GM21367 (cell line): ENCODE measurements around the gene ZFYVE21.
A peak's percentile ranks its signal among the peaks of the same experiment; 100 is the strongest.

ENCODE experiments used
- ATAC-seq: cut with Tn5 transposase; IDR thresholded peaks from one replicate; pipeline ENCODE4 v1.9.1; 2021; ENCODE audit not compliant: unreplicated experiment

ZFYVE21 gene

GRCh38 chr14:103691655-103692054 is 24.0 kb upstream of the ZFYVE21 start:
- ATAC-seq = peak; percentile 33

- ATAC-seq = no peak
These were observed 23.5 kb upstream of the ZFYVE21 start for GRCh38 chr14:103692159-103692558.

DNA sequence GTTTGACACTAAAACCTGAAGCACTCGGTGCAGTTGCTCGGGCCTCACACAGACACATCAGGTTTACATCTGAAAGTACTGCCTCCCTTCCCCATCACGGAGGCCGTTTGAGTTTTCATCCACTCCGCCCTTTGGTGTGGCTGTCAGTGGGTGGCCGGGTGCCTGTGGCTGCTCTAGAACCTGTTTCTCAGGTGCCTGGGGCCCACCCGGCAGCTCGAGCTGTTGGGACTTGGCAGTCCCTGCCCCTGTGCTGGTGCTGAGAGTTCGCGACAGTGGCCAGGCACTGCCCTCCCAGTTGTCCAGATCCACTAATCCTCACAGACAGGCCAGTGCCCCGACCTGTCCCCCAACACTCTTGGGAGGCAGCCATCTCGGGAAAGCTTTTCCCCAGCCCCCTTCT is 22.7 kb upstream of the ZFYVE21 start:
- no peak for ATAC-seq

DNA sequence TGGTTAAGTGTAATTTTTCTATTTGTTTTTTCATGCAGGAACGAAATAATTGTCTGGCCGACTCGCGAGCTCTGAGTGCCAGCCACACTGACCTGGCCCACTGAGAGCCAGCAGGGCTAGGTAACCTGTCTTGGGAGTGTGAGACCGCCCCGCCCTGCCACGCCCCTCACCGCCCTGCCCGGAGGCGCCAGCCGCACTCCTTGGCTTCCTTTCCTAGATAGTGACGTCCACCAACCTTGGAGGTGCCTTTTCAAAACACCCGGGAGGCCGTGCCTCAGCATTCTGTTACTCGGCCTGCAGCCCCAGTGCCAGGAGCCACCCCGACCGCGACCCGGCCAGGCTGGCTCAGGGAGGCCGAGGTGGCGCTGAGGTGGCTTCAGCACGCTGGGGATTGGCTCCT is 22.1 kb upstream of the ZFYVE21 start:
- no peak for ATAC-seq

GRCh38 chr14:103694572-103695026 is 21.0 kb upstream of the ZFYVE21 start:
- no peak for ATAC-seq

DNA sequence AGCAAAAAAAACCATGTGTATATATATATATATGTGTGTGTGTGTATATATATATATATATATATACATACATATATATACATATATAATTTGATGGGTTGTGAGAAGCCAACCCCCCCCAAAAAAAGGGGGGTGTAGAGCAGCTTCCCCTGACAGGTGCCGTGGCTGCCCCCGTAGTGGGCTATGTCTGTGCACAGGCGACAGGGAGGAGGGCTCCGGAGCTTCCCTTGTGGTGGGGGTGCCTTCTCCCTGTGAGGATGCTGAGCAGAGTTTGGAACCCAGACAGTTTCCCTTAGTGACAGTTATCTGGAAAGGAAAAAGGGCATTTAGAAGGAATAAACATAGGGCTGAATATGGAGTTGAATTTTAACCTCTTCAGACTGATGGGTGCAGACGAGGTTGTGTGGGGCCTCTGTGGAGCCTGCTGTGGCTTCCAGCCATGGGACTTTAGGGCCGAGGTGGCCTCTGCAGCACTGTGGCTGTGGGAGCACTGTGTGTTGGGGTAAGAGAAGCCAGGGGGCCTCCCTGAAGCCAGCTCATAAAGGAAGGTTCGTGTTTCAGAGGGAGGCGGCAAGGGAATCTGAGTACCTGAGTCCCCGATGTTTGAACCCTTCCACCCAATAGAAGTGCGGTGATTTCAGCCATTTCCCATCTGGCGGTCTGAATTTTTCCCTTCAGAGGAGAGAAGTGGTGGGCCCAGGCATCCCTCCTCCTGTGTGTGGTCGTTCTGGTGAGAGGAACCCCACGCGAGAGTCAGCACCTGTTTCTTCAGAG is 20.1 kb upstream of the ZFYVE21 start:
- no peak for ATAC-seq

DNA sequence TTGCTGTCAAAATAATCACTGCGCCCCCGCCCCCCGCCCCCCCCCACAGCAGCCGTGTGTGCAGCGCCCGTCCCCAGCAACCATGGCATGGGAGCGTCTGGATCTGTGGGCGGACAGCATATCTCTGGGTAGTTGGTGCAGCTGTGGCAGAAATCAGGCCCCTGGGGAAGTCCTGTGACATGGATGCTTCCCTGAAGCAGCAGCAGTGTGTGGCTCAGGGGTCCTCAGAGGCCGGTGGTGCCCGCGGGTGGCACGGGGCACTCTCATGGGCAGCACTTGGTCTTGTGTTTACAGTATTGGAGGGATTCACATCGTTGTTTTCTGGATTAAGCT is 19.6 kb upstream of the ZFYVE21 start:
- no peak for ATAC-seq

DNA sequence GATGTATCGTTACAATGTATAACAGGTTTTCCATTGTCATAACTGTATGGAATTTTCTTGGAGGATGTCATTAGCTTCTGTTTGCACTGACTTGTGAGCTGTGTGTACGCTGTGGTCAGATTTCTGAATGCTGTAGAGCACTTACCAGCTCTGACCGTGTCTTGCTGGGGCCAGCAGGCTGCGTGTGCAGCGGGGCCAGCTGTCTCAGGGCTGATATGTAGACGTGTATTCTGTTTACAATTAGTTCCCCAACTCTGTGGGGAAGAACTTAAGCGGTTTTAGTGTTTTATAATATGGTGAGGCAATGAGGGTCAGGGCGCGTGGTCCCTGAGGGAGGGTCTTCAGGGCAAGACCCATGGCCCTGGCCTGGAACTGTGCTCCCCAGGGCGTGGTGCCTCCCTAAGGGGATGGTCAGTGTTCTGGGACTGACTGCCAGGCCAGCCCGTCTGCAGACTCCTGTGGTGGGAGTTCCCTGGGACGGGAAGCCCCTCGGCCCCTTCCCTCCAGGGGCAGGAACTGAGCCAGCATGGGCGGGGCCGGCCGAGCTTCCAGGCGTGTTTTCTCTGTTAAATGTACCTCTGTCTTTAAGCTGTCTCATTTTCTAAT is 19.0 kb upstream of the ZFYVE21 start:
- ATAC-seq = no peak

DNA sequence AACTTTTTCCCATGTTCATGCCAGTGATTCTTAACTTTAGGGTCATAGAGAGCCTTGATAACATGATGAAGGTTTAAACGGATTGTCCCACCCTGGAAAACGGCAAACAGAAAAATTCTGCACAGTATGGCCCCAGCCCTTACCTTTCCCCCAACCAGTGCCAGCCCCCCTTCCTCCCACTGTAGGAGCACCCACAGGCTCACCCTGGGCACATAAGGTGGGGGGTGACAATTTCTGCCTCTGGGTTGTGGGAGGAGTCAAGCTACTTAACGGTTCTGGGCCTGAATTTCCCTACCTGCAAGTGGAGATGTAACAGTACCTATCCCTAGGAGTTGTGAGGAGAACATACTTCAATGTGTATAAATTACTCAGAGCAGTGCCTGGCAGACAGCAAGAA is 18.4 kb upstream of the ZFYVE21 start:
- ATAC-seq = no peak

GRCh38 chr14:103697603-103698379 is 17.8 kb upstream of the ZFYVE21 start:
- no peak for ATAC-seq

DNA sequence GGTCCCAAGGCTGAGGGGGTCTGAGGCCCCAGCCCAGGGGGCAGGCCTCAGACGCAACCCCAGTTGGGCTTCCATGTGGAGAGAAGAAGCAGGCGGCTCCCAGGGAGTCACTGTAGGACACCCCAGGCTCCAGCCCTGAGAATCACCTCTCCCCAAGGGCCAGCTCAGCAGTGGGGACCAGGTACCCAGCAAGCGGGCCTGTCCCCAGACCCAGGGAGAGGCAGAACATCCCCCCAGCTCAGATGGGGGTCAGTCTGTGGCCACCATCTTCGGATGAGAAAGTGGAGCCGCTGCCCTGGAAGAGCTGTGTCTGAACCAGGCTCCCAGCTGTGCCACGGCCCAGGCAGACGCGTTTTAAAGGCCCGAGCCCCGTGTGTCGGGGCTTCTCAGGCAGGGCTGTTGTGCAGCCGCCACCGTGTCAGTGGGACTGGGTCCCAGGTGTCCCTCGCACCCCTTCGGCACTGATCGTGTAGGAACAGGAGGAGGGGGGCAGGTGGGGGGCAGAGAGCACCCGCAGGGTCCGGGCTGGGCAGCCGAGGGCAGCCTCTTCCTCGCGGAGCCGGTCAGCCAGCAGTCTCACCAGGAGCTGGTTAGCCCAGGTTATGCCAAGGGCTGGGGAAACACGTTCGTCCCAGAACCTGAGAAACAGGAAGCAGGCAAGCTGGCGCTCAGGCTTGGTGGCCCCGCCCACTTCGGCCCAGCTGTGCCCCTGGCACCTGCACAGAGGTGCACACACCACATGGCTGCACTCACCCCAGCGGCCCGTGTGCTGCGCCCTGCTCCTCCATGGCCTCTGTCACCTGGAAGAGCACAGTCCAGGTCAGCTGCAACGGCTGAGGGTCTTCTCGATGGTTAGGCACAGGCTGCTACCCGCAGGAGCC is 17.0 kb upstream of the ZFYVE21 start:
- ATAC-seq = no peak

DNA sequence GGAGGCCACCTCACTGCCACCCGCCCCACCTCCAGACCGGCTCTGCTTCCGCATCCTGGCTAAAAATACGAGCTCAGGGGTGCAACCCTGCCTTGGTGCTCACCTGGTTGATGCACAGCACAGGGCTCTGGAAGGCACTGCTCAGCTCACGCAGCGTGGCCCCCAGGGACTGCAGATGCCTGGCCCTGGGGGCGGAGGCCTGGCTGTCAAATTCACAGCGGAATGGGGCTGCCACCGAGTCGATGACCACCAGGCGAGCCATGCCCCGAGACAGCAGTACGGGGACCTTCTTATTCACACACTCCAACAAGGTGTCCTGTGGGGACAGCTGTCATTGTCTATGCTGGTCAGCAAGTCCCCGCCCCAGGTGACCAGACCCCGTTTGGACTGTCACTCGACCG is 16.3 kb upstream of the ZFYVE21 start:
- no peak for ATAC-seq

DNA sequence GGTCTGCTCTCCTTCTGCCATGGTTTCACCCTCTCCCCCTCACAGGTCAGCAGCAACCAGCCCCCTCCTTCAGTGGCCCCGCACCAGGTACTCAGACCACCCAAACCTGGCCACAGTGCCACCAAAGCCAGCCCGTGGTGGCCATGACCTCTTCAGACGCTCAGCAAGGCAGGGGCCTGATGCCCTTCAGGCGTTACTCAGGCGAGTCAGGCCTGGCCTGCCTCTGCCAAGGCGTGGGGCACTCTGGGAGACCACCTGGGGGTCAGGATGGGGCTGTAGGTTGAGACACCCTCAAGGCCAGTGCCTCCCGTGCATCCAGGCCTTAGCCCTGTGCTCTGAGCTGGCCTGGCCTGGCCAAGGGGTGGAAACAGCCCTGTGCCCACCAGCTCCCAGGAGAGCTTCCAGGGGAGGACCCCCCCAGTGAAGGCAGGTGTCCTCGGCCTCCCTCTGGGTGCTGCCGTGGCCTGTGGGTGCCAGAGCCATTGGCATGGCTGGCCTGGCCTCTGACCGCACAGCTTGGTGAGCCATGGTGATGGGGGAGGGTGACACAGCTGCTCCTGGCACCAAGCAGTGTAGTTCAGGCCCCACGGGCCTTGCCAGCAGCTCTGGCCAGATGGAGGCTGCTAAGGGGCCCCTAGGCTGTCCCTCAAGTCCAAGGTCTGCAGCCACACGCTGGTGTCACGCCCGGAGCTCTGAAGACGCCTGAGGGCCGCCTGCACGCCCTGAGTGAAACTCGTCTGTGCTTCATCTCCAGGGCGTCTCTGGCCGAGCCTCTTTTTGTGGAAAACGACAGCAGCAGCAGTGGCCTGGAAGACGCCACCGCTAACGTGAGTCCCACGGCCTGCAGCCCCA is 15.5 kb upstream of the ZFYVE21 start:
- no peak for ATAC-seq

DNA sequence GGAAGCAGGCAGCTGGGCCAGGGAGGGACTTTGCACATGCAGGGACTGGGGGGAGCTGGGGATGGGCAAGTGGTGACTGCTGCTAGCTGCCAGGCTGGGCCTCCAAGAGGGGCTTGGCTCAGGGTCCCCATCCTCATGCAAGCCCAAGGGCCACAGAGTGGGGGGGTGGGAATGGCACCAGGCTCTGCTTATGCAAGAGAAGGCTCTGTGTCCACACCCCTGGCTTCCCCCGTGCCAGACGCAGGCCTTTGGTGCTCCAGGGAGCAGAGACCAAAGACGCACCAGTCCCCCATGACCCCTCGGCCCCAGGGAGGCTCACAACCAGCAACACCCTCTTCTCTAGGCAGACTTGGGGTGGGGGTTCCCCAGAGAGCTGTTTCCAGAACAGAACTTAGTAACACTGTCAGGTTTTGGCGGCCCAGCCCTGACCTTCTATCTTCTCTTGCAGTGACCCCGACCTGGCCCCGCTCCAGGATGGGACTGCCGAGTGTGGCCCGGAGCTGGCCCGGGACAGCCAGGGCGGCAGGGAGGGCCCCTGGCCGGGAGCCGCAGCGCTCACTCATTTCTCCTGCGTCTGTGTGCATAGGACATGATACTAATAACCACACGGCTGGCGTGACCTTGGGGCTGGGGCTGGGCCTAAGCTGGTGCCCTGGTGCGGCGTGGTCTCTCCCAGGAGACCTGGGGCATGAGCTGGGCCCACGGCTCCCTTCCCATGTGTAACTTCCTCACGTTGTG is 14.7 kb upstream of the ZFYVE21 start:
- ATAC-seq = no peak

GRCh38 chr14:103702095-103702494 is 13.5 kb upstream of the ZFYVE21 start:
- no peak for ATAC-seq

DNA sequence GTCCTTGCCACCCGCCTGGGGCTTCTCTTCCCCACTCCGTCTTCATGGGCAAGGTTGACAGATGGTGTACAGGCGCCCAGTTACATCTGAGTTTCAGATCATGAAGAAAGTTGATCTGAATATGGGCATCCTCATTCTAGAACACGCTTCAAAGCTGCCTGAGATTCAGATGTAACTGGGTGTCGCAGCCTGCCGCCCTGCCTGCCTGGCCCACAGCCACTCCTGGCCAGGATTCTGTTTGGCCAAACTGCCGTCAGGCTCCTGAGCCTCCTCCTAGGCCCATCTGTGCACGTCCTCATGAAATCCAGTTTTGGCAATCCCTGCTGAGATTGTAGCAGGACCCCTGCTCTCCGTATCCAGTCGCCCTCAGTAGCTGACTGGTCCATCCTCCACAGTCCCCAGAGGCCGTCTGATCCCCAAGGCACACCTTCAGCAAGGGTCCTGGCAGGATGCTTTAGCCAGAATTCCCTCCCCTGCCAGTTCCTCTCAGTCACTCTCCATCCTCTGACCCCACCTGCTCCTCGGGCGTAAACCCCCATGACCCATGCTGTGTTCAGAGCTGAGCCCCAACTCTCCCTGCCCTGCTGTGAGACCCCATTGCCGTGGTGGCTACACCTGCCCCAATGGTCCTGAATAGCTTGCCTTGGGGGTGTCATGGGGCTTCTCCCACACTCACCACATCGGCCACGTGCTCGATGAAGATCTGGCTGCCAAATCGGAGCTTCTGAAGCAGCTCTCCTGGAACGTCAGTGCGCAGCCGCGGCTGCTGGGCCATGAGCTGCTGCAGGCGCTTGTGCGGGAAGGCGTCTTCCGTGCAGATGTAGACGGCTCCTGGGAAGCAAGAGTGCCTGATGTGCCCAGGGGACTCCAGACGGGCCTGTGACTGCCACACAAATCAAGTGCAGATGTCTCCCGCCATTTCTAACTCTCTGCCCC is 12.8 kb upstream of the ZFYVE21 start:
- no peak for ATAC-seq

DNA sequence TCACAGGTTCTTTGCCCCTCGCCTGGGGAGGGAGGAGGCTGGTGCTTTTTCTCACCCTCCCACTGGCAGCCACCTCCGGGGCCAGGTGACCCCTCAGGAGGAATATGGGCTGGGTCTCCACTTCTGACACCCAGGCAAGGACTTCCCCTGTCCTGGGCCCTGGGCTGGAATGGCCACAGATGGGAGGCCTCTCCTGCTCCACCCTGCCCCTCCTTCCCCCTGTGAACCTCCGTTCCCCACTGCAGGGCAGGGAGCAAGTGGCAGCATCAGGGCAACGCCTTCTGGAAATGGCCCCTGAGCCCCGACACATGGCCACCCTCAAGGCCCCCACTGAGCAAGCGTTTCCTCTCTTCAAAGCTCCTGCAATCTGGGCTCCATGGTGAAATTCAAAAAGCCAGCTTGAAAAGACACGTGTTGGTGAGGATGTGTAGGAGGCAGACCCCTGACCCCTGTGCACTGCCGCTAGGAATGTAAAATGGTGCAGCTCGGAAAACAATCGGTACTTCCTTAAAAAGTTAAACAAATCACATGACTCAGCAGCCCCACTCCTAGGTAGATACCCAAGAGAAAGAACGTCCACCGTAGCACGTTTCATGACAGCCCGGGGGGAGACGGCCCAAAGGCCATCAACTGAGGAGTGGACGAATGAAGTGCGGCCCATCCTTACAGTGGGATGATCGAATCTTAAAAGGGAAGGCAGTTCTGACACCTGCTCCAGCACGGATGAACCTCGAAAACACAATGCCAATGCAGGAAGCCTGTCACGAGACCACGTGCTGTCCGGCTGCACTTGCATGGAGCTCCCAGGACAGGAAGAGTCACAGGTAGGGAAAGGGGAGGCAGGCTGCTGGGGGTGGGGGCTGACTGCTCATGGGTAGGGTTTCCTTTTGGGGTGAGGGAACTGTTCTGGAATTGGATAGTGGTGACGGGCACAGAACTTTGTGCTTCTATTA is 11.9 kb upstream of the ZFYVE21 start:
- ATAC-seq = no peak
